C1 segment of cervical spinal cord (tissue), 14 donors: ENCODE results near the gene RBM18.

Experiments
- DNase-seq, 14 donors: peaks; one replicate each; lab custom pipeline; 2025; lab: John Stamatoyannopoulos, UW

RBM18 gene

GRCh38 chr9:122258886-122259415 is 5.7 kb downstream of the RBM18 start:
- no peak for DNase-seq

GRCh38 chr9:122256206-122256605 is 8.4 kb downstream of the RBM18 start:
- no peak for DNase-seq

- no peak for DNase-seq
Measured at GRCh38 chr9:122254761-122255160, 9.9 kb downstream of the RBM18 start.

GRCh38 chr9:122252796-122253195 is 11.8 kb downstream of the RBM18 start:
- no peak for DNase-seq

- no peak for DNase-seq
Measured at GRCh38 chr9:122251351-122251750, 13.3 kb downstream of the RBM18 start.

- peak in 2 of 14 donors; percentile 10 to 34 for DNase-seq
Measured at GRCh38 chr9:122248448-122248865, 16.2 kb downstream of the RBM18 start.

- DNase-seq = no peak
Measured at GRCh38 chr9:122246666-122247065, 18.0 kb downstream of the RBM18 start.

- no peak for DNase-seq
Measured at GRCh38 chr9:122244349-122244748, 20.3 kb downstream of the RBM18 start.

GRCh38 chr9:122239722-122240121 is 24.9 kb downstream of the RBM18 start:
- DNase-seq = peak in 2 of 14 donors; percentile 1 to 40

- DNase-seq = no peak
Measured at GRCh38 chr9:122236681-122237080, 28.0 kb downstream of the RBM18 start.

GRCh38 chr9:122234022-122234748 is 30.5 kb downstream of the RBM18 start:
- DNase-seq = no peak

- DNase-seq = no peak
Measured at GRCh38 chr9:122232796-122233306, 31.8 kb downstream of the RBM18 start.

- no peak for DNase-seq
Measured at GRCh38 chr9:122229485-122229837, 35.2 kb downstream of the RBM18 start.

- no peak for DNase-seq
Measured at GRCh38 chr9:122228568-122229484, 35.8 kb downstream of the RBM18 start, which contains the start of gene LHX6. Gene LHX6, minus strand, starts transcription at chr9:122228957. Its CDS starts 217 bp downstream, at chr9:122228740.

GRCh38 chr9:122228191-122228567 is 36.5 kb downstream of the RBM18 start:
- DNase-seq = no peak

GRCh38 chr9:122227575-122227900 is 37.1 kb downstream of the RBM18 start:
- no peak for DNase-seq

GRCh38 chr9:122226758-122227574 is 37.7 kb downstream of the RBM18 start:
- DNase-seq = no peak

GRCh38 chr9:122226142-122226757 is 38.4 kb downstream of the RBM18 start:
- DNase-seq = no peak

- no peak for DNase-seq
Measured at GRCh38 chr9:122225312-122226141, 39.1 kb downstream of the RBM18 start.

GRCh38 chr9:122223435-122223834 is 41.2 kb downstream of the RBM18 start:
- DNase-seq = no peak
